ENCODE data around the gene SLC4A8. TPM values are rescaled to one million over a fixed set of nuclear protein-coding genes. Genes with fewer than 3 reads are reported as not detected.

Gene SLC4A8
- total and polyA plus RNA-seq, 9 of the 15 experiments (the other 6 are each of a cell fraction or from before 2014, with no cell fraction given): 0.04 to 1.5 (median 0.12) TPM; not detected in 2

DNA sequence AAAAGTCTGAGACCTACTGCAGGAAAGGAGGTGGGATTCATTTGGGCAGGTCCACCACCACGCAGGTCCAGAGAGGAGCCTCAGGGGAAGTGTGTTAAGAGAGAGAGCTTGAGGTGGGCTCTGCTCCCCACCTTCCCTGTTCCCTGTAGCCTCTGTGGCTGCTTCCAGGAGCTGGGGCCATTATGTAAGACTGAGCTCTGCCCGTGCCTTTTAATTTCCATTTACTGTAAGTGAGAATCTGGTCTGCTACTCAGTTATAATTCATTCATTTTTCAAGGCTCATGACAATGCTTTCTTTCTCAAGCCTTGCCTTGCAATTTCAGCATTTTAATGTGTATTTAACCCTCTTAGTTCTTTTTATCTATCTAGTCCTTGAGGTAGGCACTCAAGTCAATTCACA is 8.3 kb downstream of the SLC4A8 start:
- peaks cover 9 to 15% of the 10 kb centered on the region in 2 experiments; a peak in 4 of 5 replicates for H3K27me3 ChIP-seq (ENCODE audit: control insufficient read depth in 2 of 2, insufficient read depth in 2 of 2, low read length in 2 of 2)
- H3K4me3 ChIP-seq: no peak overlapping the region
- no peak for TF ChIP-seq RNF2 (IDR thresholded peaks at IDR 0.05)
- TF ChIP-seq ZNF239 (CRISPR knock-in tag; IDR thresholded peaks at IDR 0.05): no peak
- H2AFZ ChIP-seq (ENCODE audit: low read depth, low read length): no peak overlapping the region
- H3K9me1 ChIP-seq (ENCODE audit: control insufficient read depth, insufficient read depth, low read length): no peaks in the 10 kb centered on the region
- DNase-seq (ENCODE audit: extremely low read depth in 1 of 4, low spot score in 3 of 4) (no peak), ATAC-seq (no peak), FAIRE-seq (no peak)
- no peaks in the 10 kb centered on the region for H4K20me1 ChIP-seq (replicated peaks; ENCODE audit: control insufficient read depth, insufficient read depth, low read length)
- no TSS peak for BruUV-seq (replicated peaks)
- ChIA-PET POLR2A (interaction anchor here (0.7 kb wide), 1 partner anchor 448 kb away, joined by 3 read pairs; no protein-coding TSS in a partner anchor), CTCF (ENCODE audit: low intra/inter-chr PET ratio) (no interaction called here)
- WGBS (ENCODE audit: insufficient coverage, low coverage, missing lambda C conversion rate): 0% methylated on average over 2 of the region's 2 CpGs
- in situ Hi-C loops (cut with MboI) (no loop called here), intact Hi-C loops (cut with micrococcal nuclease) (no loop called here)
- no peaks in the 10 kb centered on the region for H3K36me3 ChIP-seq (ENCODE audit: control insufficient read depth, insufficient read depth, low read length)
- no peaks in the 10 kb centered on the region for H3K9me3 ChIP-seq (replicated peaks; ENCODE audit: control insufficient read depth, insufficient read depth, low read depth, low read length)
- no peaks in the 10 kb centered on the region for H3K4me1 ChIP-seq (replicated peaks in 1 of 2; ENCODE audit: control insufficient read depth in 2 of 2, insufficient read depth in 2 of 2, low read length in 2 of 2)
- no peak overlapping the region for H3K9ac ChIP-seq (ENCODE audit: insufficient read depth in 1 of 2, low read depth in 2 of 2, low read length in 2 of 2)
- H3K27ac ChIP-seq (ENCODE audit: extremely low read depth, low read depth, low read length): no peak overlapping the region
- H3K79me2 ChIP-seq (ENCODE audit: control insufficient read depth, insufficient read depth, low read length): no peaks in the 10 kb centered on the region
- H3K4me2 ChIP-seq (ENCODE audit: insufficient read depth, low read length): no peak overlapping the region

DNA sequence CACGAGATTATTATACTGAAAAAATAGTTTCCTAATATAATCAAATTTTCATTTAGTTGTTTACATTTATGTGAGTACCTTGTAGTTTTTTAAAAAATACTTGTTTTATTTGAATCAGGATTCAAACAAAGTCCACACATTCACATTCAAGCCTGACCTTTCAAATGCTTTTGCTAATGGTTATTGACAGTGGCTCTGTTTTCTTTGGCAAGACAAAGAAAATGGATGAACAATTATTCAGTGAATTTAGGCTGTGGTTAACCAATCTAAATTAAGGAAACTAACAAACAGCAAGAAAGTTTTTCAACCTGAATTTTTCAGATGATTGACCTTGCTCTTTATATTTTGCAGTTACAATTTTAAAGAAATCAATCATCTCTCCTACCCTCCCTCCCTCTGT is 9.7 kb downstream of the SLC4A8 start:
- Histone ChIP-seq H3K27ac (ENCODE audit: extremely low read depth, low read depth, low read length) (no peak overlapping the region), H3K9ac (ENCODE audit: insufficient read depth in 1 of 2, low read depth in 2 of 2, low read length in 2 of 2) (no peak overlapping the region), H3K4me3 (no peak overlapping the region), H3K36me3 (ENCODE audit: control insufficient read depth, insufficient read depth, low read length) (no peaks in the 10 kb centered on the region), H2AFZ (ENCODE audit: low read depth, low read length) (no peak overlapping the region), H3K4me2 (ENCODE audit: insufficient read depth, low read length) (no peak overlapping the region), H3K4me1 (replicated peaks in 1 of 2; ENCODE audit: control insufficient read depth in 2 of 2, insufficient read depth in 2 of 2, low read length in 2 of 2) (no peaks in the 10 kb centered on the region), H3K79me2 (ENCODE audit: control insufficient read depth, insufficient read depth, low read length) (no peaks in the 10 kb centered on the region), H3K27me3 (ENCODE audit: control insufficient read depth in 2 of 2, insufficient read depth in 2 of 2, low read length in 2 of 2) (peaks cover 4 to 11% of the 10 kb centered on the region in 2 experiments; a peak in 4 of 5 replicates), H3K9me3 (replicated peaks; ENCODE audit: control insufficient read depth, insufficient read depth, low read depth, low read length) (no peaks in the 10 kb centered on the region), H3K9me1 (ENCODE audit: control insufficient read depth, insufficient read depth, low read length) (no peaks in the 10 kb centered on the region), H4K20me1 (replicated peaks; ENCODE audit: control insufficient read depth, insufficient read depth, low read length) (no peaks in the 10 kb centered on the region)
- no peak for TF ChIP-seq ZNF253 (CRISPR knock-in tag; conservative IDR thresholded peaks at IDR 0.05)
- no peak for TF ChIP-seq RFX1 (IDR thresholded peaks at IDR 0.05)
- TF ChIP-seq ZC3H11A (IDR thresholded peaks at IDR 0.05; ENCODE audit: low read depth, low read length): no peak
- TF ChIP-seq, protein P1, sequence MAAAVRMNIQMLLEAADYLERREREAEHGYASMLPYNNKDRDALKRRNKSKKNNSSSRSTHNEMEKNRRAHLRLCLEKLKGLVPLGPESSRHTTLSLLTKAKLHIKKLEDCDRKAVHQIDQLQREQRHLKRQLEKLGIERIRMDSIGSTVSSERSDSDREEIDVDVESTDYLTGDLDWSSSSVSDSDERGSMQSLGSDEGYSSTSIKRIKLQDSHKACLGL (CRISPR knock-in tag; IDR thresholded peaks at IDR 0.05; ENCODE audit: borderline replicate concordance, poor library complexity, severe bottlenecking): no peak
- TF ChIP-seq ZNF197 (CRISPR knock-in tag; IDR thresholded peaks at IDR 0.05; ENCODE audit: low read depth): no peak
- TF ChIP-seq ZSCAN32 (CRISPR knock-in tag; IDR thresholded peaks at IDR 0.05): no peak
- TF ChIP-seq ZNF764 (CRISPR knock-in tag; IDR thresholded peaks at IDR 0.05; ENCODE audit: low read depth): no peak
- no peak for TF ChIP-seq ZNF507 (tag; conservative IDR thresholded peaks at IDR 0.05)
- TF ChIP-seq PCBP2 (IDR thresholded peaks at IDR 0.05; ENCODE audit: low read depth, low read length, poor library complexity, severe bottlenecking): no peak
- intact Hi-C loops (cut with micrococcal nuclease): no loop called here
- WGBS (ENCODE audit: insufficient coverage, low coverage, missing lambda C conversion rate): 0% methylated on average over 1 of the region's 1 CpG
- BruUV-seq (replicated peaks): no TSS peak
- ChIA-PET POLR2A (no interaction called here), CTCF (ENCODE audit: low intra/inter-chr PET ratio) (no interaction called here)
- ATAC-seq (no peak), FAIRE-seq (no peak), DNase-seq (ENCODE audit: extremely low read depth in 1 of 4, low spot score in 3 of 4) (no peak)
- in situ Hi-C loops (cut with MboI): no loop called here

Measured in K562 (cell line).